Fibroblast of skin of scalp (primary cell): ENCODE data around the gene FBXL3.
"Not testable (repeated sequence)": the region's sequence is repeated elsewhere in the genome, so short reads cannot be mapped to it uniquely, and the experiment has no call there.

ENCODE experiments used
- DNase-seq: peaks from one replicate; pipeline ENCODE4 v3.0.0-alpha.2; 2013

FBXL3 gene

GRCh38 chr13:76982061-76982460 is 44.9 kb downstream of the FBXL3 start:
- DNase-seq, result no peak

GRCh38 chr13:76980075-76980718 is 46.8 kb downstream of the FBXL3 start:
- peak; percentile 51 for DNase-seq

DNA sequence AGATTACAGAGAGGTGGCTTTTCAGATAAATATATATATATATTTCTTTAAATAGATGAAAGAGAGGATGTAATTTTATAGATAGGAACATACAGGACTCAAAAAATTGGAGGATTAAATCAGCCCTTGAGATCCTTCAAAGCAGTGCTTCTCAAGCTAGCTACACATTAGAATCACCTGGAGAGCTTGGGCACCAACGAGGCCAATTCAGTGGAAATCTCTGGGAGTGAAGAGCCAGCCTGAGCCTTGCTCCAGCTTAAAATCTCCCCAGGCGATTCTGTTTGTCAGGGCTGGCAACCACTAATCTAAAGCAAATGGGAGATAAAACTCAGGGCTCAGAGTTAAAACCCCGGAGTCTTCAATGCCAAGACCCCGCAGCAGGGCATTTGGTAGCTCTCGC is 50.0 kb downstream of the FBXL3 start:
- DNase-seq, result no peak

- peak; percentile 13 for DNase-seq
Measured at GRCh38 chr13:76976490-76976889, 50.5 kb downstream of the FBXL3 start.

DNA sequence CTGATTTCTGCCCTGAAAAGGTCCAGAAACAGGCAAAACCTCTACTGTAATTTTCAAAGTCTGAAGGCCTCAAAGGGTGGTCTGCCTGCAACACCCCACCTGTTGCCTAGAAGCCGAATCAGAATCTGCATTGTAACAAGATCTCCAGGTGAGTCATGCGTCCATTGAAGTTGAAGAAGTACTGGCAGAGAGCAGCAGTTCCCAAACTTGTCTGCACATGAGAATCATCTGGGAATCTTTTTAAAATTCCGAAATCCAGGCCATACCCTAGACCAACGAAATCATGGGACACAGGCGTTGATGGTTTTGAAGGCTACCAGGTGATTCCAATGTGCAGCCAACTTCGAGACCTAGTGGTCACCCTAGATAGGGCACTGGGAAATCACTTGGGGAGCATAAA is 51.1 kb downstream of the FBXL3 start:
- DNase-seq, result no peak

DNA sequence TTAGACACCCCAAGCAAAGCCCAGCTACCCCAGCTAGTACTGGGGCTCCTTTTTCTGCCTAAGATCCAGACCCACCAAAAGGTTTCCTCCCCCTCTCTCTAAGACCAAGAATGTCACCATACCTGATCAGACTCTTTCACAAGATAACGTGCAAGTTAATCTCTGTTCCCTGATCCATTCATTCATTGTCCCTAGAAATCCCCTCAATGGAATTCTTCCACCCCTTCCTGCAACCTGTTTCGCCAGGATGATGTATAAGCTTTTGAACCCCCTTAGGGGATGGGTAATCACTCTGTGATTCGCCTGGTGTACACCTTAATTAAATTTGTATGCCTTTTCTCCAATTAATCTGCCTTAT is 52.4 kb downstream of the FBXL3 start:
- no peak for DNase-seq

DNA sequence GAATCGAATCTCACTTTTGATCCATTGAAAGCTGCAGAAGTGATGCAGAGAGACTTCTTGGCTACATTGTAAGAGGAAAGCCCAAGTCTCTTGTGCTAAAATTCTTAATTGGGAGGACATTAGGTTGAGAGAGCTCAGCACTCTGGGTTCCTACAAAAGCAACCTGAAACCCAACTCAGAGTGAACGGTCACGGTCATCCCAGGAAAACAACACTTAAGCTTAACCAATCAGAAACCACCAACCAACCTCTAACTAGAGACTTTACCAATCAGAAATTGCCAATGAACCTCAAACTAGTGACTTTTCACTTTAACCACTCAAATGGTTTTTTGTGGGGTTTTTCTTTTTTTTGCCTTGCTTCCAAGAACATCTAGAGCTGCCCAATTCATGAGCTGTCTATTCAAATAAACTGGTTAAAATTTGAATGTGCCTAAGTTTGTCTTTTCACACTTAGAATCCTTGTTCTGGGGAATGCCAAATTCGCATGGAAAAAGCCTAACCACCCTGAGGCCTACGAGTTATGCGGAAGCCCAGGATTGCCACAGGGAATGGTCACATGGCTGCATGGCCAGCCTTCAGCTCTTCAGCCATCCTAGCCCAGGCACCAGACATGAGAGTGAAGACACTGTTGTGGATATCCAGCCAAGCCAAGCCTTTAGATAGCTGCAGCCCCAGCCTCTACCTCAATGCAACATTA is 52.9 kb downstream of the FBXL3 start:
- no peak for DNase-seq

- no peak for DNase-seq
Measured at GRCh38 chr13:76971851-76972829, 54.8 kb downstream of the FBXL3 start.

DNA sequence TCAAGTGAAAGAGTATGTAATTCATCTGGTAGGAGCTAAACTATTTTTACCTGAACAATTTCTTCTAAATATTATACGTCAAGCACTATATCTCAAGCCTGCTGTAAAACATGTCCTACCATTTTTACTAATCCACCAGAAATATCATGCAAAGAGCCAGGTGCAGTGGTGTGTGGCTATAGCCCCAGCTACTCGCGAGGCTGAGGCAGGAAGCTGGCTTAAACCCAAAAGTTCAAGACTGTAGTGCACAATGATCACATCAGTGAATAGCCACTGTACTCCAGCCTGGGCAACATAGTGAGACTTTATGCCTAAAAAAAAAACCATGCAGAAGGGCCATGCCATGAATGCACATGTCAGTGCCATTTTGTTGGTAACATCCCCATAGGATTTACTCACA is 55.7 kb downstream of the FBXL3 start:
- DNase-seq, result no peak

DNA sequence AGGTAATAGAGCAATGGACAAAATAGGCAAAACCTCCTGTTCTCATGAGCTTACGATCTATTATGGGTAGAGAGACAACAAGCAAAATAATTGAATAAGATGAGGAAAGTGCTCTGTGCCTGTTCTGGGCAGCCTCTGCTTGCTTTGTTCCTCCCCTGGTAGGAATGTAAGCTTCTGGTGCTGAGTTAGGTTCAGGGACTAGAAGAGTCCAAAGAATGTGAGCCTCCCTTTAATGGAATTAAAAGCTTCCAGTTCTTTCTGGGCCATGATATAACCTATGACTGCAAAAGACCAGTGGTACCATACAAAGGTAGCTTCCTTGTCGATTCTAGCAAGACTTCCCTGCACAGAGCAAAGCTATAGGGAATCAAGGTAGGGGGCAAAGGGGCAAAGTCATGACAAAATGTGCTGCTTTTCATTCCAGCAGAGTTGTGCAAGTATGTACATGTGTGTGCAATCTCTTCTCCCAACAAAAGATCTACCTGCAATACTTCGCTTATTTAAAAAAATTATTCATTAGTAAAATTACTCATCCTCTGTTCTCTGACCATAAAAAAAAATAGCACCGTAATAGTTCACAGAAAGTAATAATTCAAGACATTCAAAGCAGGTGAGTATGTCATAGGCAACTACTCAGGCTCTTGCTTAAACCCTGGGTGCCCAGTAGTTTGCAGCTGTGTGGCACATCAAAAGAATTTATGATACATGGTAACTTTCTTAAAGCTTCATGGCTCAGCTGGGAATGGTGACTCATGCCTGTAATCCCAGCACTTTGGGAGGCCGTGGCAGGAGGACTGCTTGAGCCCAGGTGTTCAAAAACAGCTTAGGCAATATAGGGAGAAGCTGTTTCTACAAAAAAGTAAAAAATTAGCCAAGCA is 57.2 kb downstream of the FBXL3 start:
- DNase-seq, result no peak

- no peak for DNase-seq
Measured at GRCh38 chr13:76968041-76968440, 58.9 kb downstream of the FBXL3 start.

DNA sequence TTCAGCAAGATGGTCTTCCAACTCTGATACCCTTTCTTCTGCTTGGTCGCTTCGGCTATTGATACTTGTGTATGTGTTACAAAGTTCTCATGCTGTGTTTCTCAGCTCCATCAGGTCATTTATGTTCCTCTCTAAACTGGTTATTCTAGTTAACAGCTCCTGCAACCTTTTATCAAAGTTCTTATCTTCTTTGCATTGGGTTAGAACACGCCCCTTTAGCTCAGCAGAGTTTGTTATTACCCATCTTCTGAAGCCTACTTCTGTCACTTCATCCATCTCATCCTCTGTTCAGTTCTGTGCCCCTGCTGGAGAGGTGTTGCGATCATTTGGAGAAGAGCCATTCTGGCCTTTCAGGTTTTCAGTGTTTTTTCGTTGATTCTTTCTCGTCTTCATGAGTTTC is 59.9 kb downstream of the FBXL3 start:
- DNase-seq, result no peak

- peak; percentile 79 for DNase-seq
Measured at GRCh38 chr13:76965759-76966421, 61.1 kb downstream of the FBXL3 start.

- DNase-seq, result not testable (repeated sequence)
Measured at GRCh38 chr13:76959734-76960133, 67.2 kb downstream of the FBXL3 start.

DNA sequence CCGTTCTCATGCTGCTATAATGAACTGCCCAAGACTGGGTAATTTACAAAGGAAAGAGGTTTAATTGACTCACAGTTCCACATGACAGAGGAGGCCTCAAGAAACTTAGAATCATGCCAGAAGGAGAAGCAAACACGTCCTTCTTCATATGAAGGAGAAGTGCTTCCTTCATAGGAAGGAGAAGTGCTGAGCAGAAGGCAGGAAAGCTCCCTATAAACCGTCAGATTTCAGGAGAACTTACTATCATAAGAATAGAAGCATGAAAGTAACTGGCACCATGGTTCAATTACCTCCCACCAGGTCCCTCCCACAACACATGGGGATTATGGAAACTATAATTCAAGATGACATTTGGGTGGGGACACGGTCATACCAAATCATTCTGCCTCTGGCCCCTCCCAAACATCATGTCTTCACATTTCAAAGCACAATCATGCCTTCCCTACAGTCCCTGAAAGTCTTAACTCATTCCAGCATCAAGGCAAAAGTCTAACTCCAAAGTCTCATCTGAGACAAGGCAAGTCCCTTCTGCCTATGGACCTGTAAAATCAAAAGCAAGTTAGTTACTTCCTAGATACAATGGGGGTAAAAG is 68.0 kb downstream of the FBXL3 start:
- DNase-seq, result no peak

- no peak for DNase-seq
Measured at GRCh38 chr13:76955661-76956060, 71.3 kb downstream of the FBXL3 start.
